HG02642 (cell line): ENCODE results near the gene NFKBIL1.
"Not testable (repeated sequence)": the region's sequence is repeated elsewhere in the genome, so short reads cannot be mapped to it uniquely, and the experiment has no call there.

ENCODE experiments used
- ATAC-seq: cut with Tn5 transposase; IDR thresholded peaks from one replicate; pipeline ENCODE4 v1.9.1; 2021; ENCODE audit warnings: mild to moderate bottlenecking; ENCODE audit not compliant: unreplicated experiment, poor library complexity

The NFKBIL1 gene, protein sequence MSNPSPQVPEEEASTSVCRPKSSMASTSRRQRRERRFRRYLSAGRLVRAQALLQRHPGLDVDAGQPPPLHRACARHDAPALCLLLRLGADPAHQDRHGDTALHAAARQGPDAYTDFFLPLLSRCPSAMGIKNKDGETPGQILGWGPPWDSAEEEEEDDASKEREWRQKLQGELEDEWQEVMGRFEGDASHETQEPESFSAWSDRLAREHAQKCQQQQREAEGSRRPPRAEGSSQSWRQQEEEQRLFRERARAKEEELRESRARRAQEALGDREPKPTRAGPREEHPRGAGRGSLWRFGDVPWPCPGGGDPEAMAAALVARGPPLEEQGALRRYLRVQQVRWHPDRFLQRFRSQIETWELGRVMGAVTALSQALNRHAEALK

DNA sequence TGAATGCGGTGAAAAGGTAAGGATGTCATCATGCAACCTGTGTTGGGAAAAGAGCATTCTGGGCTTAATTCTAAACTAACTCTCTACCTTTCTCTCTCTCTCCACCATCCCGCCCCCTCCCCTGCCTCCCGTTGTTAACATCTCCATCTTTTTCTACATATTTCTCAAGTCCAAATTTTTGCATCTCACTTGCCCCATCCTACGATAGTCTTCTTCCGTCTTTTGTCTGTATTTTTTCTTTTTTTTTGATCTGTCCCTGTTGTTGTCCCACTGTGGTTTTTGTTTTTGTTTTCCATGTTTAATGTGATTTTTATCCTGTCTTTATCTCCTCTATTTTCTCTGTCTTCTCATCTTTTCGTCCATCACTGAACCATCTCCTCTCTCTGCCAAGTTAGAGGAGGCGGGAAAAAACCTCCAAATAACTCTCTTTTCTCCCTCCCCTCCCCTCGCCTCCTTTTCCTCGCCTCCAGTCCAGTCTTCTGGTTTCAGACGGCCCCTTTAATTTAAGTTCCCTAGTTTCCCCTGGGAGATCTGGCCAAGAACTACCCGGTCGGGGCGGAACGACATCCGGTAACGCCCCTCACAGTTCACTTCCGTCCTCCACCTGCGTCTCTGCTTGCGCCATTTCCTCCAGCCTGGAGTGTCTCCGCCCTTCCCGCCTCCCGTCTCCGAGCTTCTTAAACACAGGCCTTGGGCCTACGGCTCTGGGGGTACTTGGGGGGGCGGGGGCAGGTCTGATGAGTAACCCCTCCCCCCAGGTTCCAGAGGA, at the start of gene NFKBIL1:
NFKBIL1 (plus strand) TSS at position 651 of the 769 bp plus-strand sequence; CDS start at position 738, 87 bp downstream.
- peak; percentile 75 for ATAC-seq

DNA sequence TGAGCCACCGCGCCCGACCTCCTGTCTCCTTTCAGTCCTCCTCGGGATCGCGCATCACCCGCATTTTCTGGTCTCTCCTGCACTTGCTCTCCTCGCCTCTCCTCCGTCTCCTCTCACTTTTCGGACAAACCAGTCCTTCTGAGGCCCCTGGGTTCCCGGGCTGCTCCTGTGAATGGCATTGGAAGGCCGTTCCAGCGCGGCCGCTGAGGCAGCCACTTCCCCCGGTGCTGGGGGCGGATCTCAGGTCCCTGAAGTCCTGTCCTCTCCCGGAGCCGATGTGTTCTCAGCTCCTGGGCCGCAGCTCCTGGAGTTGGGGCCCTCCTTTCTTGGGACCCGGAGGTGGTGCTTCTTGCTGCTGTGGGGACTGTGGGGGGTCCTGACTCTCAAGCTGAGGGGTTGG, 48.7 kb upstream of the NFKBIL1 start:
- ATAC-seq: no peak

DNA sequence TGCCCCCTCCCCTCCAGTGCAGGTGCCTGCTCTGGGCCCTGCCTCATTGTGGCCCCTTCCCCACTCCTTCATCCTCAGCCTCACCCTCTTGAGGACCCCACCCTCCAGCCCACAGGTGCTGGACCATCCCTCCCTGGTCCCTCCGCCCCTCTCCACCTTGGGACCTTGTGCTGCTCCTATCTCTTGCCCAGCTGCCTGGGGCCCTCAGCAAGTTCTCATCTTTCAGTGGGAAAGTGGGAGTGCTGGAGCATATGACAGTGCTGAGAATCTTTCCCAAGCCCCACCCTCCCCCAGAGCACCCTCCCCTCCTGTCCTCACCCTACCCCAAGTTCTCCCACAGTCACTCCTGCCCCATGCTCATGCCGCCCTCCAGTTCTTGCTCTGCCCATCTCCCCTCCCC, 47.8 kb upstream of the NFKBIL1 start:
- ATAC-seq: not testable (repeated sequence)

DNA sequence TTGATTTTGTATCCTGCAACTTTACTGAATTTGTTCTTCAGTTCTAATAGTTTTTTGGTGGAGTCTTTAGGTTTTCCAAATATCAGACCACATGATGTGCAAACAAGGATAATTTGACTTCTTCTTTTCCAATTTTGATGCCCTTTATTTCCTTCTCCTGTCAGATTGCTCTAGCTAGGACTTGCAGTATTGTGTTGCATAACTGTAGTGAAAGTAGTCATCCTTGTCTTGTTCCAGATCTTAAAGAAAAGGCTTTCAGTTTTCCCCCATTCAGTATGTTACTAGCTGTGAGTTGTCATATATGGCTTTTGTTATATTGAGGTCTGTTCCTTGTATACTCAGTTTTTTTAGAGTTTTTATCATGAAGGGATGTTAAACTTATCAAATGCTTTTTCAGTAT, 44.8 kb upstream of the NFKBIL1 start:
- ATAC-seq: no peak

DNA sequence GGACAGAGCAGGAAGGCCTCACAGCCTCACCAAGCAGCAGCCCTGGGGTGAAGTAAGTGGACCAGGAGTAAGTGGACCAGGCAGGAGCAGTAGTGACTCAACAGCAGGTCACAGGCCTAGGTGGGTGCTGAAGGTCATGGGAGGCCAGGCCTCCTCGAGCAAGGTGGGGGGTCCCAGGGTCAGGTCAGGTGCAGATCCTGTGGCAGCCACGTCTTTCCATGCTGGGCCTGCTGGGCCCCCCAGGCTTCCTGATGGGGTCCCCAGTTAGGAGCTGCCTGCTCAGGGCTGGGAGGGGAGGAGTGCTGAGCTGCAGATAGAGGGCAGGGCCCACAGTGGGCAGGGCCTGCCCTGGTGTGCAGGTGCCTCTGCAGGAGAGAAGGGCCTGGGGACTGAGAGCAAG, 38.4 kb upstream of the NFKBIL1 start:
- not testable (repeated sequence) for ATAC-seq

DNA sequence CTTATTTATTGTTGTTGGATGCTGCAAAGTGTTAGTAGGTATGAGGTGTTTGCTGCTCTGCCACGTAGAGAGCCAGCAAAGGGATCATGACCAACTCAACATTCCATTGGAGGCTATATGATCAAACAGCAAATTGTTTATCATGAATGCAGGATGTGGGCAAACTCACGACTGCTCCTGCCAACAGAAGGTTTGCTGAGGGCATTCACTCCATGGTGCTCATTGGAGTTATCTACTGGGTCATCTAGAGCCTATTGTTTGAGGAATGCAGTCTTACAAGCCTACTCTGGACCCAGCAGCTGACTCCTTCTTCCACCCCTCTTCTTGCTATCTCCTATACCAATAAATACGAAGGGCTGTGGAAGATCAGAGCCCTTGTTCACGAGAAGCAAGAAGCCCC, 37.4 kb upstream of the NFKBIL1 start:
- ATAC-seq: no peak

DNA sequence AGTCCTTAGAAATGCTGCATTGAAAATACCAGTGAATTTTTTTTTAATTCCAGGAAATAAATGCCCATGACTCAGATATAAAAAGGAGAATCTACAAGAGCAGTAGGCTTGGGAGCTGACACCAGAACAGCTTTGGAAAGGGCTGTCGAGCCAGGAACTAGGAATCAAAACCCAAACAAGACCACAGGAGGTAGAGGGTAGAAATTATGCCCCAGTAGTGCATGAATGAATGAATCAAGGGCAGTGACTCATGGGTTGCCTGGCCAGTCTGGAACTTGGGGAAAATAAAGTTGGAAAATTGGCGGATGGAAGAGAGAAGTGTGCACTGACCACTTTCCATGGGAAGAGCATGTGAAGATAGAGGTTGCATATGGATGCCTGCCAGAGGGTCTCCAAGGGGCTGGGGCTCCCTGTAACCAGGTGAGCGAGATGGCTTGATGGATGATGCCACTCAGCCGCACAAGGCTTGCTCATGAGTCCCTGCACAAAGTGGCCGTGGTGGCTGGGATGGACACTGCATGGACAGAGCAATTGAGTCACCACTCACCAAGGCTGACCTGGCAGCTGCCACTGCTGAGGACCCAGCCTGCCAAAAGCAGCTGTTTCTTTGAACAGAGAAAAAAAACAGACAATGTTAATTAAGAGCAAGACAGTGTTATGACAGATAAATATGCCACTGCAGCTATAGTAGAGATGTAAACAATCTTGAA, 33.8 kb upstream of the NFKBIL1 start:
- ATAC-seq: no peak

DNA sequence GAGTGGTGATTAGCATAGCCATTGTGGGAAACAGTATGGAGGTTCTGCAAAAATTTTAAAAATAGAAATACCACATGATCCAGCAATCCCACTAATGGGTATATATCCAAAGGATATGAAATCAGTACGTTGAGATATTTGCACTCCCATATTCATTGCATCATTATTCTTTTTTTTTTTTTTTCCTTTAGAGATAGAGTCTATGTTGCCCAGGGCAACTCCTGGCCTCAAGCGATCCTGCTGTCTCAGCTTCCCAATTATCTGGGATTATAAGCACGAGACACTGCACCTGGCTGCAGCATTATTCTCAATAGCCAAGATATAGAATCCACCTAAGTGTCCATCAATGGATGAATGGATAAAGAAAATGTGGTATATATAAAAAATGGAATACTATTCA, 25.6 kb upstream of the NFKBIL1 start:
- no peak for ATAC-seq

DNA sequence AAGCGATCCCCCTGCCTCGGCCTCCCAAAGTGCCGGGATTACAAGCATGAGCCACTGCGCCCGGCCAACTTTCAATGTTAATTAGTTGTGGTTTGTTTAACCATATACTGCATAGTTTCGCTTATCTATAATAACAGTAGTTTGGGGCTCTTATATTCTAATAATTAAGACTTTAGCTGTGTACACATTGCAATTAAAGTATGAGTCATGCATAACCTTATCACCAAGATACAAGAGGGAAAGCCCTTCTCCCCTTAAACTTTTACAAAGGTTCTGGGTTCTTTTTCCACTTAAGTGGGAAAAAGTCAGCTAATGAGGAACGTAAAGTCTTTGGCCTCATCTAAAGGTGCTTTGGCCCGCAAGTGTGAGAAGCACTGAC, 21.9 kb upstream of the NFKBIL1 start:
- no peak for ATAC-seq

DNA sequence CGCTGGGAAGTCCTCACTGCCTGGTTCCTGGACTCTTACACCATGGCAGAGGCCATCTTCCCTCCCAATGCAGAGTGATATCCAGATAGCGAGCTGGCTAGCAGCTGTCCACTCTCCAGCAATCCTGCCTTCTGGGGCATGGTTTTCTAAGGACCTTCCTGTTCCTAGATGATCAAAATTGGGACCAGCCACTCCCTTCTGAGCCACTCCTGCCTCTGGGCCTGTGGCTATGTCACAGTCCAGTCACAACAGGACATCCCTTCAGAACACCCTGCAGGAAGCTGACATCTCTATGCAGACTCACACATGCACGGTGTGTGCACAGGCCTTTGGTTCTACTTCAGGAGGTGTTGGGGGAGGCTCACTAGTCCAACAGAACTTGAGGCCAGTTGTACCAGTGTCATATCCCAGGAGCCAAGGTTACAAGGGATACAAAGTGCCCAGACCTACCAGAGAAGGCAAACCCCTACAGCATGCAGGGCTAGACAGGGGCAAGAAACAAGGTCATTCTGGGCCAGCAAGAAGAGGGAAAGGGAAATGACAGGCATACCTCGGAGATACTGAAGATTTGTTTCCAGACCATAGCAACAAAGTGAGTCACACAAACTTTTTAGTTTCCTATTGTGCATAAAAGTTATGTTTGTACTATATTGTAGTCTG, 21.3 kb upstream of the NFKBIL1 start:
- no peak for ATAC-seq

DNA sequence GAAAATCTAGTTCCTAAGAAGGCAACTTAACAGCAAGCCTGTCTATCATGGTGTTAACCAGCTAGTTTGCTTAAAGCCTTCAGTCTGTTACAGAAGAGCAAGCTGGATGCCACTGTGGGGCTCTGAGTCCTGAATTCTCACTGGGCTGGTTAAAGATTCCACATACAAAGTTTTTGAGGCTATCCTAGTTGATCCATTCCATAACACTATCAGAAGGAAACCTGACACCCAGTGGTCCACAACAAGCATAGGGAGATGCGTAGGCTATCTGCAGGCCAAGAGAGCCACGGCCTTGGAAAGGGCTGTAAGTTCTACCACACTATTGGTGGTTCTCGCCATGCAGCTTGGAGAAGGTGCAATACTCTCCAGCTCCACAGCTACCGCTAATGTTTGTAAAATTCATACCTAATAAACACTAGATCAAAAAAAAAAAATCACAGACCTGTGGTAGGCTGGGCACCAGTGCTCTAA, 19.1 kb upstream of the NFKBIL1 start:
- no peak for ATAC-seq

DNA sequence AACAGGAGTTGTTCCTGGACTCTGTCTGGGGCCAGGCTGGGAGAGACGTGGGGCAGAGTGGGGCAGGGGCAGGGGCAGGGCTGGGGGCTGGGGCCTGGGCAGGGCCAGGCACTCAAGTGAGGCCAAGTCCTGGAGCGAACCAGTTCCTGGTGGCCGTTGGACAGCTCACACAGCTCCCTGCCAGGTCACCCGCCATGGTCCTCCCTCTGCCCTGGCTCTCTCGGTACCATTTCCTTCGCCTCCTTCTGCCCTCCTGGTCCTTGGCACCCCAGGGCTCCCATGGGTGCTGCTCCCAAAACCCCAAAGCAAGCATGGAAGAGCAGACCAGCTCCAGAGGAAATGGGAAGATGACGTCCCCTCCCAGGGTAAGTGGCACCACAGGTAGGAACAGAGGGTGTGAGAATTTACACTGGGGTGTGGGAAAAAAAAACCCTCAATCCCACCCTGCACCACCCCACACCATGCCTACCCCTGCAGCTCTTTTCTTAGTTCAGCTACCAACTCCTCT, 18.5 kb upstream of the NFKBIL1 start, which contains the start of gene MCCD1:
MCCD1 (plus strand) TSS at position 142 of the 508 bp plus-strand sequence; CDS start at position 195, 53 bp downstream.
- no peak for ATAC-seq

DNA sequence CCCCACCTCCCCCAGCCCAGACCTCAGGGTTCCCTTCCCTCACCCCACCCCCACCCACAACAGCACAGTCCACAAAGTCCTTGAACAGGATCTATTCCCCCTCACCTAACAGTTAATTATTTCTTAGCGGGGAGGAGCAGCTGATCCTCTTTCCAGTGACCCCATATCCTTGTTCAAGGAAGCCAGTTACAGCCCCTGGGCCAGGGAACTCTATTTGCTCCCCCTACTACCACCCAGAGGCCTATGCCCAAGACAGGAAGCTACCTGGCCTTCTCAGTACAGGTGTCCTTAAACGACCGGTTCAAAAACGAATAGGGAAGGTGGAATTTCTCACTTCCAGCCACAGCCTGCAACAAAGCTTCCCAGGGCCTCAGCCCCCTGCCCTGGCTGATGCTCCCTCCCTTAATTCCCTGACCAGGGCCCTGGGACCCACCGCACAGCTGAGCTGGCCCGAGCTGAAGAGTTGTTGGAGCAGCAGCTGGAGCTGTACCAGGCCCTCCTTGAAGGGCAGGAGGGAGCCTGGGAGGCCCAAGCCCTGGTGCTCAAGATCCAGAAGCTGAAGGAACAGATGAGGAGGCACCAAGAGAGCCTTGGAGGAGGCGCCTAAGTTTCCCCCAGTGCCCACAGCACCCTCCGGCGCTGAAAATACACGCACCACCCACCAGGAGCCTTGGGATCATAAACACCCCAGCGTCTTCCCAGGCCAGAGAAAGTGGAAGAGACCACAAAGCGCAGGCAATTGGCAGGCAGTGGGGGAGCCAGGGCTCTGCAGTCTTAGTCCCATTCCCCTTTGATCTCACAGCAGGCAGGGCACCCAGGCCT, 17.9 kb upstream of the NFKBIL1 start:
- ATAC-seq: no peak

DNA sequence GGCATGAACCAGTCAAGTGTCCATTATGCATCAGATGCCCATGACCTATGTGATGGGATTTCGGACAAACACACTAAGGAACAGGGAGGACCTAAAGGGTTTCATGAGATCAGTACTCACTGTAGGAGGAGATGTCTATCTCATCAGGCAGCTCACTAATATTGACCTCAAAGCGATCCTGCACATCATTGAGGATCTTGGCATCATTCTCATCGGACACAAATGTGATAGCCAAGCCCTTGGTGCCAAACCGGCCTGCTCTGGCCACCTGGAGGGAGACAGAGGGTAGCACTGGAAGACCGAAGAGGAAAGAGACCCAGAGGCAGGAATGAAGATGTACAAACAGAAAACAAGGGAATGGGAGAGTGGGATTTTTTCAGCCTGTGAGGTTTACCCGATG, 16.7 kb upstream of the NFKBIL1 start:
- no peak for ATAC-seq

DNA sequence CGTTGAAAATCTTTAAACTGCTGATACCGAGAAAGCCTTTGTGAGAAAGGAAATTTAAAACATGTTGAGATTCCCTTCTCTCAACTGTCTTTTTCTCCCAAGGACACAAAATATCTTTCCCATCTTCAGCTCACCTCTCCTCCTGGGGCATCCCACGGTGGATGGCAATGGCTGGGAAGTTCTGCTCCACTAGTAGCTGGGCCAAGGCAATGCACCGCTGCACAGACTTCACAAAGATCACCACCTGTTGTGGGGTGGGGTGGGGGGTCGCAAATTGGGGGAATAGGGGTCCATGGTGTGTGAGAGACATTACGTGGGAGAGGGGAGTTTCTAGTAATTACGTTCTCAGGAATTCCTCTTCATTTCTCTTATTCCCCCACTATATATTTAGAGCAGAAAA, 16.2 kb upstream of the NFKBIL1 start:
- ATAC-seq: no peak

DNA sequence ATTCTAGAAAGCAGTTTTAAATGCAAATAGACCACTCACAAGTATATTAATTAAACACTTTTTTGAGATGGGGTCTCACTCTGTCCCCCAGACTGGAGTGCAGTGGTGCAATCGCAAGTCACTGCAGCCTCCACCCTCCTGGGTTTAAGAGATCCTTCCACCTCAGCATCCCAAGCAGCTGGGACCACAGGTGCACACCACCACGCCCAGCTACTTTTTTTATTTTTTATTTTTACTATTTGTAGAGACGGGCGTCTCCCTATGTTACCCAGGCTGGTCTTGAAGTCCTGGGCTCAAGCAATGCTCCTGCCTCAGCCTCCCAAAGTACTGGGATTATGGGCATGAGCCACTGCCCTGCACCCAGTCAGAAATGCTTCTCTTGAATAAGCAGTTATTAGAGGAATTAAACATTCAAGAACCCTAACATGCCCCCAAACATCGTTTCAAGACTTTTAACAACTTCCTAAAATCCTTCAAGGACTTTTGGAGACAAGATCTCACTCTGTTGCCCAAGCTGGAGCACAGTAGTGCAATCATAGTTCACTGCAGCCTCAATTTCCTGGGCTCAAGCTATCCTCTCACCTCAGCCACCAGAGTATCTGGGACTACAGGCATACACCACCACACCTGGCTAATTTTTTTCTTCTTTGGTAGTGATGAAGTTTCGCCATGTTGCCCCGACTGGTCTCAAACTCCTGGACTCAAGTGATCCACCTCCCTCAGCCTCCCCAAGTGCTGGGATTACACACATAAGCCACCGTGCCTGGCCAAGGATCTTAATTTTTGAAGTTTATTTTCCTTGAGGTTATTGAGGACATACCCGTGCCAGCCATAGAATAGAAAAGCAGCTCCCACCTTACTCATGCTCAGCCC, 15.4 kb upstream of the NFKBIL1 start:
- no peak for ATAC-seq

DNA sequence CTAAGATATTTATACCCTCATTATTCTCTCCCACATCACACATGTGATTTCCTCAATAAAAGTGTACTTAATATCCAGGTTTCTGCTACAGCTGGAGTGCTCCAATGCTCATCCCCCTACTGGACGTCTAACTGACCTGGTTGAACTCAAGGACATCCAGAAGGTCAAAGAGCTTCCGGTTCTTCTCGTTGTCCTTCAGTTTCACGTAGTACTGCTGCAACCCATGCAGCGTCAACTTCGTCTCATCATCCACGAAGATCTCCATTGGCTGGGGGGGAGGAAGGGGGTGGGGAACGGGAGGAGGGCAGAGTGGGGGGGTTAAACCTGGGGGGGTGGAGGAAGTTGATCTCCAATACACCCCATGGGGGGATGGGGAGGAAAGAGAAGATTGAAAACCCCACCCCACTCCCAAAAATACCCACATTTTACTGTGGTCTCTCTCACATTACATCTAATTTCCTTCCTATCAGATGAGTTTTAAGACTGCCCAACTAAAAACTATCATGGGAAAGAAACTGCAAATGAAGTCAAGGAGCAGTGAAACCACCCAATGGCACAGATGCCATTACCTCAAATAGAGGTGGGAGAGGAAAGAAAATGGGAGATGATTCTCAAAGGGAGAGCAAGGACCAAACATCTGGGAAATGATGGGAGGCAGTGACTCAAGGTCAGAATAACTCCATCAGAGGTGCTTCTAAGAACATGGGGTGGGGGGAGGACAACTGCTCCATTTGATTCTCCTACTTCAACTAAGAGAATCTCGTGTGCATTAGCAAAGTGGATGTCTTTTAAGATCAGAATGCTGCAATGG, 14.6 kb upstream of the NFKBIL1 start:
- ATAC-seq: no peak

DNA sequence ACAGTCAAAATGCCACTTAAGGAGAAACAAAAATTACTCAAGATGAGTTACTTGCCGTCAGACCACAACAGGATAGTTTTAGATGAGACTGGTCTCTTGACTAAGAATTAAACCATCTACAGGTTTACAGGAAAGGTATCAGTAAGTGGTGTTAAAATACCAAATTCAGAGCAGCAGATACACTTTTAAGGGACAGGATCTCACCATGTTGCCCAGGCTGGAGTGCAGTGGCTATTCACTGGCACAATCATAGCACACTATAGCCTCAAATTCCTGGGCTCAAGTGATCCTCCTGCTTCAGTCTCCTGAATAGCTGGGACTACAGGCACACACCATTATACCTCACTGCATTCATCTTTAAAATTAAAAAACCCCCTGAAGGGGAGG, 14.0 kb upstream of the NFKBIL1 start:
- ATAC-seq: no peak
